Liver (tissue), 9 donors: Measurements from ENCODE around the gene DDX53. TPM values are rescaled to one million over a fixed set of nuclear protein-coding genes. Genes with fewer than 3 reads are reported as not detected.

Source experiments
- DNase-seq: peaks from one replicate; pipeline ENCODE4 v3.0.0-alpha.2; 2017; ENCODE audit warnings: low spot score
- H3K27ac ChIP-seq, 2 donors: one replicate each; pipeline ENCODE4 v1.7.0; 2013; ENCODE audit warnings: inconsistent platforms in 2 of 2, low read length in 2 of 2, control low read depth in 1 of 2, low read depth in 1 of 2, mild to moderate bottlenecking in 1 of 2
- H3K27me3 ChIP-seq, 4 donors: one replicate each; pipeline versions ENCODE4 v1.6.1 to v1.7.0; 2013; ENCODE audit warnings: low read length in 3 of 4, inconsistent platforms in 1 of 4, mild to moderate bottlenecking in 1 of 4, moderate library complexity in 1 of 4; ENCODE audit not compliant: control insufficient read depth in 4 of 4, insufficient read depth in 4 of 4
- H3K36me3 ChIP-seq, 4 donors: one replicate each; pipeline versions ENCODE4 v1.6.1 to v1.7.0; 2013; ENCODE audit warnings: low read length in 3 of 4, mild to moderate bottlenecking in 3 of 4, low read depth in 1 of 4, moderate library complexity in 1 of 4; ENCODE audit not compliant: control insufficient read depth in 4 of 4, insufficient read depth in 3 of 4
- H3K4me1 ChIP-seq, 4 donors: one replicate each; pipeline versions ENCODE4 v1.6.1 to v1.7.0; 2013; ENCODE audit warnings: low read length in 3 of 4, mild to moderate bottlenecking in 3 of 4, moderate library complexity in 1 of 4; ENCODE audit not compliant: control insufficient read depth in 4 of 4, insufficient read depth in 4 of 4
- H3K4me3 ChIP-seq, 3 donors: one replicate each; pipeline versions ENCODE4 v1.6.1 to v1.7.0; 2013; ENCODE audit warnings: low read length in 3 of 3, control low read depth in 1 of 3, low read depth in 1 of 3, mild to moderate bottlenecking in 1 of 3
- H3K9ac ChIP-seq, 2 donors: one replicate each; pipeline ENCODE4 v1.7.0; 2013; ENCODE audit warnings: low read length in 2 of 2, mild to moderate bottlenecking in 2 of 2, moderate library complexity in 2 of 2, control low read depth in 1 of 2, low read depth in 1 of 2
- H3K9me3 ChIP-seq, 4 donors: one replicate each; pipeline versions ENCODE4 v1.6.1 to v1.7.0; 2013; ENCODE audit warnings: low read length in 3 of 4; ENCODE audit not compliant: control insufficient read depth in 4 of 4
- CTCF ChIP-seq: fragments of 150-350 bp; IDR thresholded peaks from 2 replicates; pipeline ENCODE4 v1.5.1; 2017; ENCODE audit warnings: improper control_type of control experiment, low read depth, low read length; ENCODE audit not compliant: missing input control
- EGR1 ChIP-seq, 2 donors: IDR thresholded peaks; 2 replicates each; pipeline ENCODE4 v1.6.1; 2016 to 2018; ENCODE audit warnings: antibody characterized with exemption in 2 of 2, low read depth in 2 of 2
- FOXA1 ChIP-seq: IDR thresholded peaks from 2 replicates; pipeline ENCODE4 v1.6.1; 2016; ENCODE audit warnings: antibody characterized with exemption
- FOXA2 ChIP-seq: IDR thresholded peaks from 2 replicates; pipeline ENCODE4 v1.6.1; 2016; ENCODE audit warnings: antibody characterized with exemption
- GABPA ChIP-seq, 2 donors: IDR thresholded peaks in 1 of 2; conservative IDR thresholded peaks in 1 of 2; 2 replicates each; pipeline ENCODE4 v1.6.1; 2016; ENCODE audit warnings: antibody characterized with exemption in 2 of 2, mild to moderate bottlenecking in 1 of 2, moderate library complexity in 1 of 2
- HNF4A ChIP-seq, 2 donors: conservative IDR thresholded peaks; 2 replicates each; pipeline ENCODE4 v1.6.1; 2016; ENCODE audit warnings: antibody characterized with exemption in 2 of 2, mild to moderate bottlenecking in 2 of 2
- HNF4G ChIP-seq: IDR thresholded peaks from 2 replicates; pipeline ENCODE4 v1.6.1; 2016; ENCODE audit warnings: antibody characterized with exemption
- JUND ChIP-seq, 2 donors: IDR thresholded peaks; 2 replicates each; pipeline ENCODE4 v1.6.1; 2016; ENCODE audit warnings: antibody characterized with exemption in 2 of 2
- MAX ChIP-seq: IDR thresholded peaks from 2 replicates; pipeline ENCODE4 v1.6.1; 2016; ENCODE audit warnings: antibody characterized with exemption
- NR2F2 ChIP-seq: IDR thresholded peaks from 2 replicates; pipeline ENCODE4 v1.6.1; 2016; ENCODE audit warnings: antibody characterized with exemption
- RAD21 ChIP-seq, 2 donors: IDR thresholded peaks; 2 replicates each; pipeline ENCODE4 v1.6.1; 2016; ENCODE audit warnings: antibody characterized with exemption in 2 of 2, mild to moderate bottlenecking in 2 of 2
- REST ChIP-seq: IDR thresholded peaks from 2 replicates; pipeline ENCODE4 v1.6.1; 2016; ENCODE audit warnings: antibody characterized with exemption, mild to moderate bottlenecking
- RXRA ChIP-seq, 2 donors: IDR thresholded peaks; 2 replicates each; pipeline ENCODE4 v1.6.1; 2017 to 2018; ENCODE audit warnings: antibody characterized with exemption in 2 of 2, mild to moderate bottlenecking in 1 of 2
- SP1 ChIP-seq: IDR thresholded peaks from 2 replicates; pipeline ENCODE4 v1.6.1; 2018; ENCODE audit warnings: antibody characterized with exemption, mild to moderate bottlenecking
- TAF1 ChIP-seq: conservative IDR thresholded peaks from 2 replicates; pipeline ENCODE4 v1.6.1; 2016; ENCODE audit warnings: antibody characterized with exemption, mild to moderate bottlenecking
- YY1 ChIP-seq: IDR thresholded peaks from 2 replicates; pipeline ENCODE4 v1.6.1; 2016; ENCODE audit warnings: antibody characterized with exemption, mild to moderate bottlenecking
- ZBTB33 ChIP-seq: IDR thresholded peaks from 2 replicates; pipeline ENCODE4 v1.6.1; 2016; ENCODE audit warnings: antibody characterized with exemption
- WGBS: extraction: QIAGEN DNeasy Blood & Tissue Kit; methylation state at CpG from one replicate; pipeline ENCODE4 v1.1.7; 2013; 5-methylcytosine and 5-hydroxymethylcytosine counted together
- polyA plus RNA-seq, 2 donors: library from polyadenylated mRNA; stranded (reverse) in 1 of 2; unstranded in 1 of 2; fragments of 200-250 nt in 1 of 2; fragments of >200 nt in 1 of 2; fragmentation: Nextera tagmentation in 1 of 2; extraction: Ambion mirVana in 1 of 2; gene quantifications; one replicate each; pipeline versions ENCODE4 v1.2.1 to v1.2.3, GENCODE V29; 2013 to 2015
- total RNA-seq, 2 donors: library from RNA; depleted of rRNA; stranded (reverse); fragments of >200 nt; gene quantifications; one replicate each; pipeline ENCODE4 v1.2.3, GENCODE V29; 2014
- TF ChIP-seq, protein P1 (sequence below): IDR thresholded peaks from 2 replicates; pipeline ENCODE4 v1.6.1; 2016; ENCODE audit warnings: antibody characterized with exemption
- donor health status: healthy.
- donor health status: healthy.
- donor health status: healthy.
- donor health status: healthy.
- donor health status: healthy.

DDX53 gene
- total and polyA plus RNA-seq, 4 donors, result not detected

DNA sequence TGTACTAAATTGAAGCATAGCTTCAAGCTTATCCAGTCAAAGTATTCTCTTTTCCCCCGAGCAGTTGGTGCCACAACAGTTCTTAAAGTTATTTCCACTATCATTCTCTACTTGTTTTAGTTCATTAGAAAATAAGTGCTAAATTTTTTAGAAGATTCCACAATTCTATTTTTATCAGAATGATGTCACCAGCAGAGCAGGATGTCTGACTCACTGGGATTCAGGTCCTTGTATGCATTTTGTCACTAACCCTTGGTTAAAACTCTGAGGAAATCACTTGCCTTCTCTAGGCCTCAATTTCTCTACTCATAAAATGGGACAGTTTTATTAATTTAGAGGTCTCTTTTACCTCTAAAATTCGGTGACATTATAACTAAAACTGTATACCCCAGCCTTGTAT, 3.4 kb downstream of the DDX53 start:
- H3K27ac ChIP-seq, result no peak overlapping the region
- 51% methylated on average over 2 of the region's 2 CpGs for WGBS
- no peak overlapping the region for H3K9ac ChIP-seq
- no peaks in the 10 kb centered on the region for H3K9me3 ChIP-seq
- H3K4me1 ChIP-seq, result no peaks in the 10 kb centered on the region
- H3K27me3 ChIP-seq, result no peaks in the 10 kb centered on the region
- no peaks in the 10 kb centered on the region for H3K36me3 ChIP-seq
- H3K4me3 ChIP-seq, result no peak overlapping the region
- DNase-seq, result no peak
- TF ChIP-seq TAF1 (no peak), YY1 (no peak), RXRA (IDR thresholded peaks at IDR 0.05) (no peak), REST (no peak), NR2F2 (no peak), HNF4A (conservative IDR thresholded peaks at IDR 0.05) (no peak), ZBTB33 (no peak), MAX (no peak), EGR1 (IDR thresholded peaks at IDR 0.05; ENCODE audit: low read depth in 2 of 2) (no peak), JUND (IDR thresholded peaks at IDR 0.05) (no peak), FOXA2 (no peak), FOXA1 (no peak), HNF4G (no peak), SP1 (no peak), CTCF (no peak), GABPA (IDR thresholded peaks at IDR 0.05 in 1 of 2, conservative IDR thresholded peaks at IDR 0.05 in 1 of 2) (no peak), RAD21 (IDR thresholded peaks at IDR 0.05) (no peak)
- TF ChIP-seq, protein P1, sequence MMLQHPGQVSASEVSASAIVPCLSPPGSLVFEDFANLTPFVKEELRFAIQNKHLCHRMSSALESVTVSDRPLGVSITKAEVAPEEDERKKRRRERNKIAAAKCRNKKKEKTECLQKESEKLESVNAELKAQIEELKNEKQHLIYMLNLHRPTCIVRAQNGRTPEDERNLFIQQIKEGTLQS, result no peak
